Fibroblast of the aortic adventitia (primary cell): ENCODE measurements around the gene INTS3. TPM values are rescaled to one million over a fixed set of nuclear protein-coding genes. Genes with fewer than 3 reads are reported as not detected.

ENCODE experiments used
- DNase-seq: peaks from one replicate; pipeline ENCODE4 v3.0.0-alpha.2; 2010; ENCODE audit warnings: low read depth
- H3K4me3 ChIP-seq: 2 replicates; pipeline ENCODE4 v1.5.1; 2011; ENCODE audit warnings: low read depth, mild to moderate bottlenecking, control low read depth, low read length, moderate library complexity
- CTCF ChIP-seq: IDR thresholded peaks from 2 replicates; pipeline ENCODE4 v1.5.1; 2011; ENCODE audit warnings: mild to moderate bottlenecking, low read length, control low read depth, inconsistent platforms; ENCODE audit not compliant: insufficient read depth
- total RNA-seq: library from RNA; depleted of rRNA; stranded (reverse); fragments of >200 nt; gene quantifications from 2 replicates; pipeline ENCODE4 v1.2.3, GENCODE V29; 2012; ENCODE audit warnings: low replicate concordance

INTS3 gene
- total RNA-seq, 1 donor, result 55.8 TPM

- no peak for TF ChIP-seq CTCF
- DNase-seq, result no peak
- no peak overlapping the region for H3K4me3 ChIP-seq
Measured at GRCh38 chr1:153793973-153794615, 66.2 kb downstream of the INTS3 start.

GRCh38 chr1:153794624-153795329, 66.9 kb downstream of the INTS3 start:
- no peak for TF ChIP-seq CTCF
- H3K4me3 ChIP-seq, result no peak overlapping the region
- DNase-seq, result no peak

GRCh38 chr1:153795330-153795837, 67.5 kb downstream of the INTS3 start:
- no peak for TF ChIP-seq CTCF
- no peak overlapping the region for H3K4me3 ChIP-seq
- no peak for DNase-seq

- TF ChIP-seq CTCF, result no peak
- DNase-seq, result no peak
- H3K4me3 ChIP-seq, result no peak overlapping the region
Measured at GRCh38 chr1:153795934-153796785, 68.3 kb downstream of the INTS3 start.

- H3K4me3 ChIP-seq, result no peak overlapping the region
- TF ChIP-seq CTCF, result peak; percentile 86
- peak; percentile 78 for DNase-seq
Measured at GRCh38 chr1:153796786-153797659, 69.2 kb downstream of the INTS3 start.

GRCh38 chr1:153798468-153798780, 70.6 kb downstream of the INTS3 start:
- no peak for TF ChIP-seq CTCF
- no peak overlapping the region for H3K4me3 ChIP-seq
- DNase-seq, result no peak
